PC-3 (cell line): ENCODE data around the gene EXOC6B.

Source experiments
- CTCF ChIP-seq: fragments of 300-600 bp; sonication (generic); conservative IDR thresholded peaks from 2 replicates; pipeline ENCODE4 v1.5.1; 2017; ENCODE audit warnings: antibody characterized with exemption, low read depth, mild to moderate bottlenecking, low read length
- EZH2phosphoT487 ChIP-seq: fragments of 300-600 bp; sonication (generic); IDR thresholded peaks from 2 replicates; pipeline ENCODE4 v1.6.1; 2018; ENCODE audit warnings: mild to moderate bottlenecking, antibody characterized with exemption, low read length, borderline replicate concordance

- no peak for TF ChIP-seq CTCF
- TF ChIP-seq EZH2phosphoT487: no peak
Observed at GRCh38 chr2:72156872-72157271, 669.0 kb downstream of the EXOC6B start.
